NCI-H524 treated with DMSO at 0.1 percent for 48 hours (cell line): ENCODE measurements around the gene CANT1.
A peak's percentile ranks its signal among the peaks of the same experiment; 100 is the strongest.

ENCODE experiments used
- DNase-seq: peaks from one replicate; lab custom pipeline; 2025; lab: John Stamatoyannopoulos, UW

CANT1 gene

GRCh38 chr17:79009397-79010303, at the start of gene CANT1:
TSS of gene CANT1 (minus strand) at chr17:79009764. CDS start at chr17:78997622, 12,142 bp downstream.
- DNase-seq = peak; percentile 73

DNA sequence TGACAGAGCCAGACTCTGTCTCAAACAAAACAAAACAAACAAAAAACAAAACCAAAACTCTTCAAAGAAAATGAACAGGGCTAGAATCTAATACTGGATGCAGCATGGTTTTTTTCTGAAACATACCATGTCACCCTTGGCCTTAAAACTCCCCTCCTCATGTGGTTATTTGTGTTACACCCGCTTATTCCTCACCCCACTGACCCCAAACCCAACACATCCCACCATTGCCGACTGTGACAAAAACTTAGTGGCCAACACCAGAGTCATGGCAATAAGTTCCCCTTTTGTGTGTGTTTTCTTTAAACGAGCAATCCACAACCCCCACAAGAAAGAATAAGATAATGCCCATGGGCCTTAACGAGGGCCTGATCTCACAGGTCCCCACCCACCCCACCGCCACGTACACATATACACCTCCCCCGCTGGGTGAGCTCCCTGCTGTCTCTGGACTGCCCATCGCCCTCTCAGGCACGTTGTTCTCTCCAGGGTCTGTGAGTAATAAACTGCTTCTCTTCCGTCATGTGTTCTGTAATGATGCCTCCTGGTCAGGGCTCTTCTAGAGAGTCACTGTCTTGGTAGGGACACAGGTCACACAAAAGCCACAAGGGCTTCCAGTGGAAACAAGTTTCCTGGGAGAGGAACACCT, 48.3 kb upstream of the CANT1 start:
- DNase-seq = no peak

DNA sequence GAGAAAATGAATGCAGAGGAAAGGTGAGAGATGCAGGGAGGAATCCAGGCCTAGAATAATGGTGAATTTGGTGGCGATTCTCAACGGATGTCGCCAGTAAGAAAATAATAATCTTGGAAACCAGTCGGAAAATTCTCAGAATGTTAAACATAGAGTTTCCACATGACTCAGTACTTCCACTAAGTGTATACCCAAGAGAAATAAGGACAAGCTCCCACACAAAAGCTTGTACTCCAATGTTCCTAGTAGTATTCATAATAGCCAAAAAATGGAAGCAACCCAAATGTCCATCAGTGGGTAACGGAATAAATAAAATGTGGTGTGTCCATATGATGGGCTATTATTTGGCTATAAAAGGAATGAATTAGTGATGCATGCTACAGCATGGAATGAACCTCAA, 45.6 kb upstream of the CANT1 start:
- DNase-seq = no peak

DNA sequence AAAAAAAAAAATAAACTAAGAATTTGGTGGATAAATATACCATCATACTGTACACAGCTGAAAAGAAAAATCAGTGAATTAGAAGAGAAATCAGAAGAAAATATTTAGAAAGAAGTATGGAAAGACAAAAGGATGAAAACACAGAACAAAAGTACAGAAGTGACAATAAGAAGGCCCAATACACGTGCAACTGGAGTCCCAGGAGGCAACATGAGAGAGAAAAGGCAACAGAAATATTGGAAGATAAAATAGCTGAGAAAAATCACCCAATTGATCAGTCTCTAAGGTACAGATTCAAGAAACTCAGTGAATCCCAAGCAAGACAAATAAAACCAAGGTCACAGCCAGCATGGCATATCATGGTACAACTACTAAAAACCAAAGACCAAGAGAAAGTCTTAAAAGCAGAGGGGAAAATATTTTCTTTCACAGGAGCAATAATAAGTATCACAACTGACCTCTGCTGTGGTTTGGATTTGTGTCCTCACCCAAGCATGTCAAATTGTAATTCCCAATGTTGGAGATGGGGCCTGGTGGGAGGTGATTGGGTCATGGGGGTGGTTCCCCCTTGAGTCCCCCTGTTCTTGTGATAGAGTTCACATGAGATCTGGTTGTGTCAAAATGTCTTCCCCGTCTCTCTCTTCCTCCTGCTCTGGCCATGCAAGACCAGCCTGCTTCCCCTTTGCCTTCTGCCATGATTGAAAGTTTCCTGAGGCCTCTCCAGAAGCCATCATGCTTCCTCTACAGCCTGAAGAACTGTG, 44.8 kb upstream of the CANT1 start:
- DNase-seq = no peak

GRCh38 chr17:79053251-79053925, 43.8 kb upstream of the CANT1 start:
- peak; percentile 60 for DNase-seq

- DNase-seq = no peak
Measured at GRCh38 chr17:79052131-79052530, 42.6 kb upstream of the CANT1 start.

DNA sequence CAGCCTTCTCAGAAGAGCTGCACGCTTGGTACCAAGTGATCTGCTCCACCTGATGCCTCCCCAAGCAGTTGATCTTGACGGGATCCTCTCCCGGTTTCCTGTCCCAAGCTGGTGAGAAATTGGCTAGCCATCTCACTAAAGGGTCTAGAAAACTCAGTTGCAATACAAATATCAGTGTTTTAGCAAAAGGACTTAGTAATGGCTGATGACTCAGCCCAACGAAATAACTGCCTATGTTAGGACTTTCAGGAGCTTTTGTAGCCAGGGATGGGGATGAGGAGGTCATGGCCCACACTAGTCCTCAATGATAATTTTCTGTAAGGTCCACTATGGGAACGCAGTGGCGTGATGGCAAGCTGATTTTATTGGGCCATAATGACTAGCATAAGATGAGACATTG, 41.7 kb upstream of the CANT1 start:
- no peak for DNase-seq

DNA sequence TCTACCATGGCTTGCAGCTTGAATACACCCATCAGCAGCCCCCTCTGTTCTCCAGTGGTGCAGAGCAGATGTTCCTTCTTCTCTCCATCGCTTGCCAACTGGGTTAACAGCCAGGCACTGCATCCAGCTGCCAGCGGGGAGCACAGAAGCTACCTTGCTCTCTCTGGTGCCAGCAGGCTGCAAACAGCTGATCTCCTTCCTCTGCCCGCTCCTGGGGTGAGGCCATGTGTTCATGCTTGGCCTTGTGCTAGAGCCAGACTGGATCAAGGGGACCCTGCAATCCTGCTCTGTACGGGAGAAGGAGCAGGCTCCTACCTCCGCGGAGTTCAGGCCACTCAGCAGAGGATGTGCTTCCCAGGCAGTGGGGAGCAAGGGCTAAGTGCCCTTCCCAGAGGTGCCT, 41.0 kb upstream of the CANT1 start:
- DNase-seq = no peak

DNA sequence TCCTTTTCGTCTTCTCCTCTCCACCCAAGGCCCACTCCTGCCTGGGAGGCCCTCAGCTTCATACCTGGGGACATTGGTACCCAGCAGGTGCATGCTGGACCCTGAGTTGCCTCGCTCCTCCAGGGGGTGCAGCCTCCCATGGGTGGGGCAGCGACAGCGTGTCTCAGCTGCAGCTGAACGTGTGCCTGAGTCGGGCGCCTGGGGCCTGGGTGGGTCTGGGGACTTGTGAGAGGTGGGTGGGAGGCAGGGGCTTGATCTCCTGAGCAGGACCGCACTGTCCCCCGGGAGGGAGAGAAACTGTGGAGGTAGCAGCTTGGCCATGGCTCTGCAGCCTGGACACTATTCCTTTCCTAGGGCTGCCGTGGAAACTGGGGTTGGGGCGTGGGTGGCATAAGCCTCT, 40.3 kb upstream of the CANT1 start:
- DNase-seq = no peak

DNA sequence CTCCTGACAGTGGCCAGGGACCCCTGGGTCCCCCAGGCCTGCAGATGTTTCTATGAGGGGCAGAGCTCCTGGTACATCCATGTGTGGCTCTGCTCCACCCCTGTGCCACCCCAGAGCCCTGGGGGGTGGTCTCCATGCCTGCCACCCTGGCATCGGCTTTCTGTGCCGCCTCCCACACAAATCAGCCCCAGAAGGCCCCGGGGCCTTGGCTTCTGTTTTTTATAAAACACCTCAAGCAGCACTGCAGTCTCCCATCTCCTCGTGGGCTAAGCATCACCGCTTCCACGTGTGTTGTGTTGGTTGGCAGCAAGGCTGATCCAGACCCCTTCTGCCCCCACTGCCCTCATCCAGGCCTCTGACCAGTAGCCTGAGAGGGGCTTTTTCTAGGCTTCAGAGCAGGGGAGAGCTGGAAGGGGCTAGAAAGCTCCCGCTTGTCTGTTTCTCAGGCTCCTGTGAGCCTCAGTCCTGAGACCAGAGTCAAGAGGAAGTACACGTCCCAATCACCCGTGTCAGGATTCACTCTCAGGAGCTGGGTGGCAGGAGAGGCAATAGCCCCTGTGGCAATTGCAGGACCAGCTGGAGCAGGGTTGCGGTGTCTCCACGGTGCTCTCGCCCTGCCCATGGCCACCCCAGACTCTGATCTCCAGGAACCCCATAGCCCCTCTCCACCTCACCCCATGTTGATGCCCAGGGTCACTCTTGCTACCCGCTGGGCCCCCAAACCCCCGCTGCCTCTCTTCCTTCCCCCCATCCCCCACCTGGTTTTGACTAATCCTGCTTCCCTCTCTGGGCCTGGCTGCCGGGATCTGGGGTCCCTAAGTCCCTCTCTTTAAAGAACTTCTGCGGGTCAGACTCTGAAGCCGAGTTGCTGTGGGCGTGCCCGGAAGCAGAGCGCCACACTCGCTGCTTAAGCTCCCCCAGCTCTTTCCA, 39.5 kb upstream of the CANT1 start:
- no peak for DNase-seq

DNA sequence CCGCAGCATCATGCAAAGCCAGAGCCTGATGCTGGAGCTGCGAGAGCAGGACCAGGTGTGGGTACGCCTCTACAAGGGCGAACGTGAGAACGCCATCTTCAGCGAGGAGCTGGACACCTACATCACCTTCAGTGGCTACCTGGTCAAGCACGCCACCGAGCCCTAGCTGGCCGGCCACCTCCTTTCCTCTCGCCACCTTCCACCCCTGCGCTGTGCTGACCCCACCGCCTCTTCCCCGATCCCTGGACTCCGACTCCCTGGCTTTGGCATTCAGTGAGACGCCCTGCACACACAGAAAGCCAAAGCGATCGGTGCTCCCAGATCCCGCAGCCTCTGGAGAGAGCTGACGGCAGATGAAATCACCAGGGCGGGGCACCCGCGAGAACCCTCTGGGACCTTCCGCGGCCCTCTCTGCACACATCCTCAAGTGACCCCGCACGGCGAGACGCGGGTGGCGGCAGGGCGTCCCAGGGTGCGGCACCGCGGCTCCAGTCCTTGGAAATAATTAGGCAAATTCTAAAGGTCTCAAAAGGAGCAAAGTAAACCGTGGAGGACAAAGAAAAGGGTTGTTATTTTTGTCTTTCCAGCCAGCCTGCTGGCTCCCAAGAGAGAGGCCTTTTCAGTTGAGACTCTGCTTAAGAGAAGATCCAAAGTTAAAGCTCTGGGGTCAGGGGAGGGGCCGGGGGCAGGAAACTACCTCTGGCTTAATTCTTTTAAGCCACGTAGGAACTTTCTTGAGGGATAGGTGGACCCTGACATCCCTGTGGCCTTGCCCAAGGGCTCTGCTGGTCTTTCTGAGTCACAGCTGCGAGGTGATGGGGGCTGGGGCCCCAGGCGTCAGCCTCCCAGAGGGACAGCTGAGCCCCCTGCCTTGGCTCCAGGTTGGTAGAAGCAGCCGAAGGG, 38.6 kb upstream of the CANT1 start:
- no peak for DNase-seq

DNA sequence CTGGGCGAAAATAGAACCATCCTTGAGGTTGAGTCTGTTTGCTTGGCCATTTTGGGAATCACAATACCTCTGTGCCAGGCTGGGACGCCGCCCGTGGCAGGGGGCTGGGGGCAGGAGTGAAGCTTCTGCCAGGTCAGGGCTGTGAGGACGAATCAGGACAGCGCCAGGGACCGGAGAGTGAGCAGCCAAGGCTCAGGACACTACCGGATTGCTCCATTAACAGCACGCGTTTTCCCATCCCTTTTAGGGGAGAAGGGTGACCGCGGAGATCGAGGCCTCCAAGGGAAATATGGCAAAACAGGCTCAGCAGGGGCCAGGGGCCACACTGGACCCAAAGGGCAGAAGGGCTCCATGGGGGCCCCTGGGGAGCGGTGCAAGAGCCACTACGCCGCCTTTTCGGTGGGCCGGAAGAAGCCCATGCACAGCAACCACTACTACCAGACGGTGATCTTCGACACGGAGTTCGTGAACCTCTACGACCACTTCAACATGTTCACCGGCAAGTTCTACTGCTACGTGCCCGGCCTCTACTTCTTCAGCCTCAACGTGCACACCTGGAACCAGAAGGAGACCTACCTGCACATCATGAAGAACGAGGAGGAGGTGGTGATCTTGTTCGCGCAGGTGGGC, 37.8 kb upstream of the CANT1 start:
- no peak for DNase-seq

- peak; percentile 89 for DNase-seq
Measured at GRCh38 chr17:79046916-79047280, 37.3 kb upstream of the CANT1 start.

- DNase-seq = no peak
Measured at GRCh38 chr17:79046197-79046915, 36.8 kb upstream of the CANT1 start.

DNA sequence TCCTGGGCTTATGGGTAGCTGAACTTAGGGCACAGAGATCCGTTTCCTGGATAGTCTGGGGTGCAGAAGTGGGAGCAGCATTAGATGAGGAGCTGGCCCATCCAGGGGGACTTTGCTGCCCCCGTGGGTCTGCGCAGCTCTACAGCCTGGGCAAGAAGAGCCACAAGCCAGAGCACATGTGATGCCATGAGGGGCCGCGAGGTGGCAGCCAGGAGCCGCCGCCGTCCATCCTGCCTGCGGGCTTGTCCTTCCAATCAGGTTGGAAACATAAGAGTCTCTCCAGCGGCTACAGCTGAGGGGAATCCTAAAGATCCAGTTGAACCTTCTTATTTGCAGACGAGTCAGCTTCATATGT, 36.3 kb upstream of the CANT1 start:
- DNase-seq = peak; percentile 54

DNA sequence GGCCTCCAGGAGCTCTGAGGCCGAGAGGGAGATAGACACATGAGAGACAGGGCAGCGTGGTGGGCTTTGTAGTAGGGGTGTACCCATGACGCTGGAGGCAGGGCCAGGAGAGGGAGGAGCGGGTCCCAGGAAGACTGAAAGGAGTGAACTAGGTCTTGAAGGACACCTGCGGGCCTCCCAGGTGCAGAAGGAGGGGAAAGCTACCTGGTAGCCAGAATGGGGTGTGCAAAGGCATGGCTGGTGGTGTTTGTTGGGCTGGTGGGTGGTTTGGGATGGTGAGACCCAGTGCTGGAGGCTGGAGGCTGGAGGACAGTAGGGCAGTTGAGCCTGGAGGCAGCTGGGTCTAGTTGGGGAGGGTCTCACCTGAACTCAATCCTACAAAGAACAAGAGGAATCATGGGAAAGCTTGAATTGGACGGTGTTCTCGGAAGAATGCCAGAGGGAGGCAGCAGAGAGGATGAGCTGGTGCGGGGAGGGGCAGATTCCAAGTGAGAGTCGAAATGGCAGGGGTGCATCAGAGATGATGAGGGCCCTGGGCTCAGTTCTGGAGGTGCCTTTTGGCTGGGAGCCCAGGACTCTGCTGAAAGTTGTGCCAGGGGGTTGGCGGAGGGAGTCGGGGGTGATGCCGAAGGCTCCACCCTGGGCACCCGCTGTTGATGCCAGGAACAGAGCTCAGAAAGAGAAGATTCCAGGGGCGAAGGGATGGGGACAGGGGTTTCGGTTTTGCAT, 35.6 kb upstream of the CANT1 start:
- no peak for DNase-seq

- DNase-seq = no peak
Measured at GRCh38 chr17:79044462-79044861, 34.9 kb upstream of the CANT1 start.

- no peak for DNase-seq
Measured at GRCh38 chr17:79043931-79044320, 34.4 kb upstream of the CANT1 start.
